ENCODE data around the gene CNTLN. TPM values are rescaled to one million over a fixed set of nuclear protein-coding genes. Genes with fewer than 3 reads are reported as not detected.
"Not testable (repeated sequence)": the region's sequence is repeated elsewhere in the genome, so short reads cannot be mapped to it uniquely, and the experiment has no call there.

Gene CNTLN
- total RNA-seq, 3 donors from 2014 or later (not counting 1 experiment from before 2014, with no cell fraction given): 0.32 to 1.6 (median 0.63) TPM

DNA sequence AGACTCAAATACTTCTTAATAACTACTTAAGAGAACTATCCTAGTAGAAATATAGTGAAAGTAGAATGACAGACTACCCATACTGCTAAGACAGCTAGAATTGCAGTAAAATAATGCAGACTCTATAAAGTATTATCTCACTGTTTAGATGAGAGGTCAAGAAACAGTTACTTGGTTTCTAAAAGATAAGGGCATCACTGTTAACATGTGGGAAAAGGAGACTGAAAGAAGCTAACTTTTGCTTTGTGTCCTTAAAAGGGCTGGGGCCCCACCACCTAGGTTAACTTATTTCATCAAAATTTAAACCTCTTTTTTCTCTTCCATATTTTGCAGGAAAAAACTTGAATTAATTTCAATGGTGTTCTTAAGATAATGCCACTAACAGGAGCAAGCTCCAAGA lies 204.3 kb downstream of the CNTLN start:
- Mint-ChIP-seq H3K4me3 (no peak overlapping the region), H3K27ac (no peak overlapping the region), H3K9me3 (peaks cover 0 to 5% of the 10 kb centered on the region in 2 donors), H3K36me3 (no peaks in the 10 kb centered on the region), H3K27me3 (ENCODE audit: low read depth in 2 of 2) (no peaks in the 10 kb centered on the region), H3K4me1 (no peaks in the 10 kb centered on the region)
- ATAC-seq: no peak
- Histone ChIP-seq H3K9me3 (ENCODE audit: control insufficient read depth, insufficient read depth, low read length) (no peaks in the 10 kb centered on the region), H3K4me3 (ENCODE audit: low read length) (no peak overlapping the region), H3K36me3 (ENCODE audit: control insufficient read depth, insufficient read depth, low read length) (no peaks in the 10 kb centered on the region), H3K4me1 (ENCODE audit: control insufficient read depth, insufficient read depth, low read length) (no peaks in the 10 kb centered on the region), H3K27me3 (ENCODE audit: control insufficient read depth, insufficient read depth, low read length) (no peaks in the 10 kb centered on the region), H3K27ac (ENCODE audit: low read length) (no peak overlapping the region)
- intact Hi-C loops (cut with micrococcal nuclease): no loop called here
- DNase-seq: no peak
- TF ChIP-seq, protein P1, sequence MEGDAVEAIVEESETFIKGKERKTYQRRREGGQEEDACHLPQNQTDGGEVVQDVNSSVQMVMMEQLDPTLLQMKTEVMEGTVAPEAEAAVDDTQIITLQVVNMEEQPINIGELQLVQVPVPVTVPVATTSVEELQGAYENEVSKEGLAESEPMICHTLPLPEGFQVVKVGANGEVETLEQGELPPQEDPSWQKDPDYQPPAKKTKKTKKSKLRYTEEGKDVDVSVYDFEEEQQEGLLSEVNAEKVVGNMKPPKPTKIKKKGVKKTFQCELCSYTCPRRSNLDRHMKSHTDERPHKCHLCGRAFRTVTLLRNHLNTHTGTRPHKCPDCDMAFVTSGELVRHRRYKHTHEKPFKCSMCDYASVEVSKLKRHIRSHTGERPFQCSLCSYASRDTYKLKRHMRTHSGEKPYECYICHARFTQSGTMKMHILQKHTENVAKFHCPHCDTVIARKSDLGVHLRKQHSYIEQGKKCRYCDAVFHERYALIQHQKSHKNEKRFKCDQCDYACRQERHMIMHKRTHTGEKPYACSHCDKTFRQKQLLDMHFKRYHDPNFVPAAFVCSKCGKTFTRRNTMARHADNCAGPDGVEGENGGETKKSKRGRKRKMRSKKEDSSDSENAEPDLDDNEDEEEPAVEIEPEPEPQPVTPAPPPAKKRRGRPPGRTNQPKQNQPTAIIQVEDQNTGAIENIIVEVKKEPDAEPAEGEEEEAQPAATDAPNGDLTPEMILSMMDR (IDR thresholded peaks at IDR 0.05): no peak

DNA sequence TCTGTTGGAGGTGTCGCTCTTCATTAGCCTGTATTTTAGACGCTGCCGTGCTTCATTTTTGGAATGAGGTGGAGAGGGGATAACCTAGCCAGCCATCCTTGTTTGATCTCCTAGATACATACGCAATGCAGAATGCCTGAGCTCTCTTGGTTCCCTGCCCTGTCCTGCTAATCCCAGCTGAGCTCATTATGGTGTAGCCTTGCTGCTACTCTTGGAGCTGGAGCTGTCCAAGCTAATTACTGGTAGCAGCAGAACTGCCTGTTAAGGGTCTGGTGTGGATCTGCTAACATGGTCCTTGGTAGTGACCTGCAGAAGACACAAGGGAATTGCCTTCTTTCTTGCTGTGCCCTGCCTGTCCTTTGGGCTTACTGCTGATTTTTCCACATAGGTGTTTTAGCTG lies 207.9 kb downstream of the CNTLN start:
- 99% methylated on average over 4 of the region's 4 CpGs for WGBS (ENCODE audit: insufficient coverage)
- Mint-ChIP-seq H3K27ac (no peak overlapping the region), H3K9me3 (peaks cover 0 to 5% of the 10 kb centered on the region in 2 donors), H3K27me3 (ENCODE audit: low read depth in 2 of 2) (no peaks in the 10 kb centered on the region), H3K4me3 (no peak overlapping the region), H3K4me1 (no peaks in the 10 kb centered on the region), H3K36me3 (no peaks in the 10 kb centered on the region)
- Histone ChIP-seq H3K27me3 (ENCODE audit: control insufficient read depth, insufficient read depth, low read length) (no peaks in the 10 kb centered on the region), H3K36me3 (ENCODE audit: control insufficient read depth, insufficient read depth, low read length) (no peaks in the 10 kb centered on the region), H3K9me3 (ENCODE audit: control insufficient read depth, insufficient read depth, low read length) (no peaks in the 10 kb centered on the region), H3K4me1 (ENCODE audit: control insufficient read depth, insufficient read depth, low read length) (no peaks in the 10 kb centered on the region), H3K4me3 (ENCODE audit: low read length) (no peak overlapping the region), H3K27ac (ENCODE audit: low read length) (no peak overlapping the region)
- DNase-seq (no peak), ATAC-seq (no peak)
- TF ChIP-seq, protein P1 (IDR thresholded peaks at IDR 0.05): no peak
- intact Hi-C loops (cut with micrococcal nuclease): no loop called here

DNA sequence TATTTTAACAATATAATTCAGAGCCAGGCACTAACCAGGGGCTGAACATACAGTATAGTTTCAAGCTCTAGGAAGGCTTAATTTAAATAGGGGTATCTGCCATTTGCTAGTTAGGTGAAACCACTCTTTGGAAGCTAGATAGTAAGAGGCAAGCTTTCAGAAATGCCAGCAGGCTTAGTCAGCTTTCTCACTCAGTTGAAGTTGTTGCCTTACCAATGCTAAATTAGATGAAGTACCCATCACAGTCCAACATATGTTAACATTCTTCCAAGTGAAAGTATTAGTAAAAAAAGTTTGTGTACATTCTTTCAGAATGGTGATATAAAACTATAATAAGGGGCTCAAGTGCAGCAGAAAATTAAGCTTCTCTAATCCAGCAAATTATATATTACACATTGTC lies 215.0 kb downstream of the CNTLN start:
- Histone ChIP-seq H3K27ac (ENCODE audit: low read length) (no peak overlapping the region), H3K4me1 (ENCODE audit: control insufficient read depth, insufficient read depth, low read length) (no peaks in the 10 kb centered on the region), H3K36me3 (ENCODE audit: control insufficient read depth, insufficient read depth, low read length) (no peaks in the 10 kb centered on the region), H3K9me3 (ENCODE audit: control insufficient read depth, insufficient read depth, low read length) (no peaks in the 10 kb centered on the region), H3K4me3 (ENCODE audit: low read length) (no peak overlapping the region), H3K27me3 (ENCODE audit: control insufficient read depth, insufficient read depth, low read length) (no peaks in the 10 kb centered on the region)
- Mint-ChIP-seq H3K27ac (no peak overlapping the region), H3K4me3 (no peak overlapping the region), H3K36me3 (no peaks in the 10 kb centered on the region), H3K27me3 (ENCODE audit: low read depth in 2 of 2) (no peaks in the 10 kb centered on the region), H3K4me1 (no peaks in the 10 kb centered on the region), H3K9me3 (peaks cover 0 to 2% of the 10 kb centered on the region in 2 donors)
- intact Hi-C loops (cut with micrococcal nuclease): no loop called here
- no peak for DNase-seq
- no peak for ATAC-seq
- TF ChIP-seq, protein P1 (IDR thresholded peaks at IDR 0.05): no peak

DNA sequence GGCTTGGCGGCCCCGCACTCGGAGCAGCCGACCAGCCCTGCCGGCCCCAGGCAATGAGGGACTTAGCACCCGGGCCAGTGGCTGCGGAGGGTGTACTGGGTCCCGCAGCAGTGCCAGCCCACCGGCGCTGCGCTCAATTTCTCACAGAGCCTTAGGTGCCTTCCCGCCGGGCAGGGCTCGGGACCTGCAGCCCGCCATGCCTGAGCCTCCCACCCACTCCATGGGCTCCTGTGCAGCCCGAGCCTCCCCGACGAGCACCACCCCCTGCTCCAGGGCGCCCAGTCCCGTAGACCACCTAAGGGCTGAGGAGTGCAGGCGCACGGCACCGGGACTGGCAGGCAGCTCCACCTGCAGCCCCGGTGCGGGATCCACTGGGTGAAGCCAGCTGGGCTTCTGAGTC lies 219.2 kb downstream of the CNTLN start:
- intact Hi-C loops (cut with micrococcal nuclease); H3K36me3 ChIP-seq (ENCODE audit: control insufficient read depth, insufficient read depth, low read length); H3K27ac Mint-ChIP-seq; H3K4me3 Mint-ChIP-seq; H3K27ac ChIP-seq (ENCODE audit: low read length); H3K4me1 ChIP-seq (ENCODE audit: control insufficient read depth, insufficient read depth, low read length); H3K9me3 ChIP-seq (ENCODE audit: control insufficient read depth, insufficient read depth, low read length); H3K27me3 ChIP-seq (ENCODE audit: control insufficient read depth, insufficient read depth, low read length); H3K9me3 Mint-ChIP-seq; ATAC-seq; H3K4me3 ChIP-seq (ENCODE audit: low read length); H3K27me3 Mint-ChIP-seq (ENCODE audit: low read depth in 2 of 2); H3K36me3 Mint-ChIP-seq; H3K4me1 Mint-ChIP-seq; DNase-seq: not testable (repeated sequence)
- WGBS (ENCODE audit: insufficient coverage): 94% methylated on average over 25 of the region's 25 CpGs
